ENCODE data around the gene MED26. TPM values are rescaled to one million over a fixed set of nuclear protein-coding genes. Genes with fewer than 3 reads are reported as not detected.

MED26 gene
- total and polyA plus RNA-seq, 10 of the 15 experiments (the other 5 are each of a cell fraction or from before 2014, with no cell fraction given): 1.1 to 21.4 (median 9.7) TPM

DNA sequence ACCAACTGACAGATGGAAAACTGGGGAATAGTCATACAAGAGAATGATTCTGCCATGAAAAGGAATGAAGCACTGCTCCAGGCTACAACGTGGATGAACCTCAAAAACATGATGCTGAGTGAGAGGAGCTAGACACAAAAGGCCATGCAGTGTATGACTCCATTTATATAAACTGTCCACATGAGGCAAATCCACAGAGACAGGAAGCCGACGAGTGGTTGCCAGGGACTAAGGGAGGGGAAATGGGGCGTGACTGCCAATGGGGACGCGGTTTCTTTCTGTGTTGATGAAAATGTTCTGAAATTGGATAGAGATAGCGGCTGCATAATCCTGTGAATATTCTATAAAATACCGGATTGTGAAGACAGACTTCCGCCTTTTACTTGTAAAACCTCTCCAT is 21.7 kb upstream of the MED26 start (continued):
- TF ChIP-seq, protein P1, sequence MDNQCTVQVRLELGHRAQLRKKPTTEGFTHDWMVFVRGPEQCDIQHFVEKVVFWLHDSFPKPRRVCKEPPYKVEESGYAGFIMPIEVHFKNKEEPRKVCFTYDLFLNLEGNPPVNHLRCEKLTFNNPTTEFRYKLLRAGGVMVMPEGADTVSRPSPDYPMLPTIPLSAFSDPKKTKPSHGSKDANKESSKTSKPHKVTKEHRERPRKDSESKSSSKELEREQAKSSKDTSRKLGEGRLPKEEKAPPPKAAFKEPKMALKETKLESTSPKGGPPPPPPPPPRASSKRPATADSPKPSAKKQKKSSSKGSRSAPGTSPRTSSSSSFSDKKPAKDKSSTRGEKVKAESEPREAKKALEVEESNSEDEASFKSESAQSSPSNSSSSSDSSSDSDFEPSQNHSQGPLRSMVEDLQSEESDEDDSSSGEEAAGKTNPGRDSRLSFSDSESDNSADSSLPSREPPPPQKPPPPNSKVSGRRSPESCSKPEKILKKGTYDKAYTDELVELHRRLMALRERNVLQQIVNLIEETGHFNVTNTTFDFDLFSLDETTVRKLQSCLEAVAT (IDR thresholded peaks at IDR 0.05): no peak
- no peak for TF ChIP-seq CEBPB (IDR thresholded peaks at IDR 0.05; ENCODE audit: borderline replicate concordance in 1 of 2, low read depth in 2 of 2, low read length in 2 of 2)
- no peak for TF ChIP-seq MEF2A (IDR thresholded peaks at IDR 0.05; ENCODE audit: insufficient read depth, low read depth, low read length)
- TF ChIP-seq, protein P2, sequence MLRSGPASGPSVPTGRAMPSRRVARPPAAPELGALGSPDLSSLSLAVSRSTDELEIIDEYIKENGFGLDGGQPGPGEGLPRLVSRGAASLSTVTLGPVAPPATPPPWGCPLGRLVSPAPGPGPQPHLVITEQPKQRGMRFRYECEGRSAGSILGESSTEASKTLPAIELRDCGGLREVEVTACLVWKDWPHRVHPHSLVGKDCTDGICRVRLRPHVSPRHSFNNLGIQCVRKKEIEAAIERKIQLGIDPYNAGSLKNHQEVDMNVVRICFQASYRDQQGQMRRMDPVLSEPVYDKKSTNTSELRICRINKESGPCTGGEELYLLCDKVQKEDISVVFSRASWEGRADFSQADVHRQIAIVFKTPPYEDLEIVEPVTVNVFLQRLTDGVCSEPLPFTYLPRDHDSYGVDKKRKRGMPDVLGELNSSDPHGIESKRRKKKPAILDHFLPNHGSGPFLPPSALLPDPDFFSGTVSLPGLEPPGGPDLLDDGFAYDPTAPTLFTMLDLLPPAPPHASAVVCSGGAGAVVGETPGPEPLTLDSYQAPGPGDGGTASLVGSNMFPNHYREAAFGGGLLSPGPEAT (IDR thresholded peaks at IDR 0.05; ENCODE audit: low read depth): no peak
- no peak for TF ChIP-seq GATAD2B (conservative IDR thresholded peaks at IDR 0.05; ENCODE audit: low read depth)
- TF ChIP-seq IKZF1 (conservative IDR thresholded peaks at IDR 0.05): no peak
- TF ChIP-seq, protein P3, sequence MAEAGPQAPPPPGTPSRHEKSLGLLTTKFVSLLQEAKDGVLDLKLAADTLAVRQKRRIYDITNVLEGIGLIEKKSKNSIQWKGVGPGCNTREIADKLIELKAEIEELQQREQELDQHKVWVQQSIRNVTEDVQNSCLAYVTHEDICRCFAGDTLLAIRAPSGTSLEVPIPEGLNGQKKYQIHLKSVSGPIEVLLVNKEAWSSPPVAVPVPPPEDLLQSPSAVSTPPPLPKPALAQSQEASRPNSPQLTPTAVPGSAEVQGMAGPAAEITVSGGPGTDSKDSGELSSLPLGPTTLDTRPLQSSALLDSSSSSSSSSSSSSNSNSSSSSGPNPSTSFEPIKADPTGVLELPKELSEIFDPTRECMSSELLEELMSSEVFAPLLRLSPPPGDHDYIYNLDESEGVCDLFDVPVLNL (IDR thresholded peaks at IDR 0.05; ENCODE audit: low read depth, low read length): no peak

DNA sequence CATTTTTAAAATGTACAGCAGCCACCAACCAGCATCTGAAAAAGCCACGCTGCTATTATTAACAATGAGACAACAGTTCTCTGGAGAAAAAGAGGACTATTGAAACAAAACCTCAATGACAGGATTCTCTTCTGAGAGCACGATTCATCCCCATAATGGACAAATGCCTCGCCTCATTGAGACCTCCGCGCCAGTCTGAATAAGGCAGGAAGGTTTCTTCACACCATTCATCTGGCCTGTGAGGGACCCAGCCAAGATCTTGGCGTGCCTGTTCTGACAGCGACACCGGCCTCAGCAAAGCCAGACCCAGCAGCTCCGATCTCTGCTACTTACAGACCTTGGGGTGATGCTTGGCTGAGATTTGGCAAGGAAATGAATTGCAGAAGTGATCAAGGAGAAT is 17.1 kb upstream of the MED26 start:
- ChIA-PET SMC1A (ENCODE audit: uncharacterized antibody, unreplicated experiment) (interaction anchor here (0.8 kb wide), 1 partner anchor 21 kb away, joined by 3 read pairs; no protein-coding TSS in a partner anchor), RAD21 (ENCODE audit: unreplicated experiment) (interaction anchor here (0.6 kb wide), 1 partner anchor 20 kb away, joined by 3 read pairs; no protein-coding TSS in a partner anchor), CTCF (no interaction called here), POLR2A (no interaction called here)
- Histone ChIP-seq H3K79me2 (ENCODE audit: control insufficient read depth, insufficient read depth, low read length) (no peaks in the 10 kb centered on the region; the same call in none of the 2 replicates), H3K9ac (ENCODE audit: control insufficient read depth, insufficient read depth, low read length) (no peak overlapping the region), H3K36me3 (ENCODE audit: control insufficient read depth in 2 of 2, insufficient read depth in 2 of 2, low read length in 1 of 2) (peaks cover 2 to 41% of the 10 kb centered on the region in 2 experiments; a peak in 3 of 4 replicates), H3K27ac (ENCODE audit: control insufficient read depth, insufficient read depth) (no peak overlapping the region), H3K4me2 (ENCODE audit: control insufficient read depth, insufficient read depth) (no peak overlapping the region), H2AFZ (ENCODE audit: control insufficient read depth, low read depth, low read length) (no peak overlapping the region), H3K9me3 (replicated peaks; ENCODE audit: control insufficient read depth, insufficient read depth, low read length) (no peaks in the 10 kb centered on the region), H3K27me3 (replicated peaks in 1 of 2; ENCODE audit: control insufficient read depth in 2 of 2, insufficient read depth in 2 of 2, low read length in 1 of 2) (no peaks in the 10 kb centered on the region), H4K20me1 (ENCODE audit: control insufficient read depth, insufficient read depth) (no peaks in the 10 kb centered on the region), H3K4me1 (ENCODE audit: control insufficient read depth, insufficient read depth, low read length) (no peaks in the 10 kb centered on the region), H3K4me3 (no peak overlapping the region)
- intact Hi-C loops (cut with micrococcal nuclease; ENCODE audit: unreplicated experiment) (no loop called here), in situ Hi-C loops (cut with MboI) (no loop called here)
- WGBS (ENCODE audit: insufficient coverage, insufficient replicate concordance, low lambda C conversion rate, missing lambda C conversion rate): 98% methylated on average over 9 of the region's 9 CpGs
- FAIRE-seq (no peak), DNase-seq (ENCODE audit: low read depth, low spot score) (no peak), ATAC-seq (no peak)
- no peak for TF ChIP-seq GATAD2B (conservative IDR thresholded peaks at IDR 0.05; ENCODE audit: low read depth)
- TF ChIP-seq, protein P4, sequence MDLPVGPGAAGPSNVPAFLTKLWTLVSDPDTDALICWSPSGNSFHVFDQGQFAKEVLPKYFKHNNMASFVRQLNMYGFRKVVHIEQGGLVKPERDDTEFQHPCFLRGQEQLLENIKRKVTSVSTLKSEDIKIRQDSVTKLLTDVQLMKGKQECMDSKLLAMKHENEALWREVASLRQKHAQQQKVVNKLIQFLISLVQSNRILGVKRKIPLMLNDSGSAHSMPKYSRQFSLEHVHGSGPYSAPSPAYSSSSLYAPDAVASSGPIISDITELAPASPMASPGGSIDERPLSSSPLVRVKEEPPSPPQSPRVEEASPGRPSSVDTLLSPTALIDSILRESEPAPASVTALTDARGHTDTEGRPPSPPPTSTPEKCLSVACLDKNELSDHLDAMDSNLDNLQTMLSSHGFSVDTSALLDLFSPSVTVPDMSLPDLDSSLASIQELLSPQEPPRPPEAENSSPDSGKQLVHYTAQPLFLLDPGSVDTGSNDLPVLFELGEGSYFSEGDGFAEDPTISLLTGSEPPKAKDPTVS (IDR thresholded peaks at IDR 0.05; ENCODE audit: low read depth, low read length): no peak
- no TSS peak for BruUV-seq (replicated peaks)

All from GM12878 (cell line).